ENCODE results near the gene TMEM42.
A peak's percentile ranks its signal among the peaks of the same experiment; 100 is the strongest.

TMEM42 gene

DNA sequence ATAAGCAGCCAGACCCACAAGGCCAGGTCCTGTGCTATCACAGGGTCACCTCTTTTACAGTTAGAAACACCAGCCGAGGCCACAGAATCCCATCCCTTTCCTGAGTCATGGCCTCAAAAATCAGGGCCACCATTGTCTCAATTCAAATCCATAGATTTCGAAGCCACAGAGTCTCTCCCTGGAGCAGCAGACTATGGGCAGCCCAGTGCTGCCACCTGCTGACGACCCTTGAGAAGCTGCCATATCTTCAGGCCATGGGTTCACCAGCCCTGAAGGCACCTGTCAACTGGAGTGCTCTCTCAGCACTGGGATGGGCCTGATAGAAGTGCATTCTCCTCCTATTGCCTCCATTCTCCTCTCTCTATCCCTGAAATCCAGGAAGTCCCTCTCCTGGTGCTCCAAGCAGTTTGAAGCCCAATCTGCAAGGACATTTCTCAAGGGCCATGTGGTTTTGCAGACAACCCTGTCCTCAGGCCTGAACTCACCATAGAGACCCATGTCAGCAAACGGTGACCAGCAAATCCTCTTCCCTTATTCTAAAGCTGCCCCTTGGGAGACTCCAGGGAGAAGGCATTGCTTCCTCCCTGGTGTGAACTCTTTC is 52.3 kb downstream of the TMEM42 start:
- peak; percentile 9 to 45 (median 34) for DNase-seq

DNA sequence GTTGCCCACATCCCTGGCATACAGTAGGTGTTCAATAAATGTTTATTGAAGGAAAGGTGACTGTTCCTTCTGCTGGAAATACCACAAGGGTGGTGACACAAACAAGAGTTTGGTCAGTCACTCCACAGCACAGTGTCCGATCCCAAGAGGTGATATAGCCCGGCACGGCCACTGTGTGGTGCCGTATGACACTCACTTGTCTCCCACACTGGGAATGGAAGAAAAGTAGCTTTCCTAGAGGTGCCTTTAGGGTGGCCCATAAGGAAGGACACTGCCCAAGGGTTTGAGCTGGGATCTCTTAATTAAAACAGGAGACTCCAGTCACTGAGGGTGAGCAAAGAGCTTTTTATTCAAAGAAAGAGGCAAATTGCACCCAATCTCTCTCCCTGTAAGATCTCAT is 53.2 kb downstream of the TMEM42 start:
- DNase-seq, result no peak

All from activated CD4-positive, CD25-positive, alpha-beta regulatory T cell (primary cell).